GM12865 (cell line): Measurements from ENCODE around the gene KIF18B.

Experiments used
- DNase-seq: peaks from one replicate; pipeline ENCODE4 v3.0.0; 2010; ENCODE audit warnings: low read depth
- H3K4me3 ChIP-seq: 2 replicates; pipeline ENCODE4 v1.5.1; 2011; ENCODE audit warnings: mild to moderate bottlenecking, low read depth, low read length, control low read depth
- TF ChIP-seq, protein P1 (sequence below): IDR thresholded peaks from 2 replicates; pipeline ENCODE4 v1.5.1; 2011; ENCODE audit warnings: low read length, control low read depth, low read depth, inconsistent platforms; ENCODE audit not compliant: insufficient read depth; ENCODE audit errors: missing control alignments

KIF18B gene

DNA sequence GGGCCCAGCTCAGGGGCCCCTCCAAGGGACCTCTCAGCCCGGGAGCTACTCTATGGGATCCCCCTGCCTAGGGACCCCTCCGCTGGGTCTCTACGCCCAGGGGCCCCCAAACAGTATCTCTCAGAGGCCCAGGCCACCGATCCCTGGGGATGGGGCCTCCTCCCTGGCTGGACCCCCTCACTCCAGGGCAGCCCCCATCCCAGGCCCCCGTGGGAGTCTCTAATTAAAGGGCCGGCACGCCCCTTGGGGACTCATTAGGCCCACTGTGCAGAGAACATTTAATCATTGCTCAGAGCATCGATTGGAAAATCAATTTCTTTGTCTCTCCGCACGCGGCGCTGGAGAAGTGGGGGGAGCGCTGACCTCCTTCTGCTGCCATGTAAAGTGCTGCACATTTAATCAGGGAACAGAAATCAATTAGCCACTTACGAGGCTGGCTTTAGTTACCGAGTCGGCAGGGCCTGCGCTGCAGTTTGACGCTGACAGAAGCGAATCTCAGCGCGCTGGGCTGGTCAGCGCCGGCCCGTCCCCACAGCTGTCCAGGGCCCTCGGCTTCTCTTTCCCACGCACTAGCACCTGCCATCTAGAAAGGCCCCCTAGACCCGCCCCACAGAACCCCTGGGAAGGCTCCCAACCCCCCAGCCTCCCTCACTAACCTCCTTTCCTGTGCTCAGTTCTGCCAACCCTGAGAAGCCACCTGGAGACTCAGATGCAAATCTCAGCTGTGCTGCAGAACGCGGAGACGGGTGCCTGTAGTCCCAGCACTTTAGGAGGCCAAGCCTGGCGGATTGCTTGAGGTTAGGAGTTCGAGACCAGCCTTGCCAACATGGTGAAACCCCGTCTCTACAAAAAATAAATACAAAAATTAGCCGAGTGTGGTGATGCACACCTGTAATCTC lies 40.7 kb upstream of the KIF18B start:
- peak; percentile 44 for DNase-seq
- TF ChIP-seq, protein P1, sequence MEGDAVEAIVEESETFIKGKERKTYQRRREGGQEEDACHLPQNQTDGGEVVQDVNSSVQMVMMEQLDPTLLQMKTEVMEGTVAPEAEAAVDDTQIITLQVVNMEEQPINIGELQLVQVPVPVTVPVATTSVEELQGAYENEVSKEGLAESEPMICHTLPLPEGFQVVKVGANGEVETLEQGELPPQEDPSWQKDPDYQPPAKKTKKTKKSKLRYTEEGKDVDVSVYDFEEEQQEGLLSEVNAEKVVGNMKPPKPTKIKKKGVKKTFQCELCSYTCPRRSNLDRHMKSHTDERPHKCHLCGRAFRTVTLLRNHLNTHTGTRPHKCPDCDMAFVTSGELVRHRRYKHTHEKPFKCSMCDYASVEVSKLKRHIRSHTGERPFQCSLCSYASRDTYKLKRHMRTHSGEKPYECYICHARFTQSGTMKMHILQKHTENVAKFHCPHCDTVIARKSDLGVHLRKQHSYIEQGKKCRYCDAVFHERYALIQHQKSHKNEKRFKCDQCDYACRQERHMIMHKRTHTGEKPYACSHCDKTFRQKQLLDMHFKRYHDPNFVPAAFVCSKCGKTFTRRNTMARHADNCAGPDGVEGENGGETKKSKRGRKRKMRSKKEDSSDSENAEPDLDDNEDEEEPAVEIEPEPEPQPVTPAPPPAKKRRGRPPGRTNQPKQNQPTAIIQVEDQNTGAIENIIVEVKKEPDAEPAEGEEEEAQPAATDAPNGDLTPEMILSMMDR, result no peak
- H3K4me3 ChIP-seq, result no peak overlapping the region

GRCh38 chr17:44983563-44983962 lies 36.0 kb upstream of the KIF18B start:
- no peak overlapping the region for H3K4me3 ChIP-seq
- DNase-seq, result no peak
- TF ChIP-seq, protein P1, result no peak

GRCh38 chr17:44982113-44982702 lies 34.6 kb upstream of the KIF18B start:
- H3K4me3 ChIP-seq, result no peak overlapping the region
- TF ChIP-seq, protein P1, result no peak
- no peak for DNase-seq

DNA sequence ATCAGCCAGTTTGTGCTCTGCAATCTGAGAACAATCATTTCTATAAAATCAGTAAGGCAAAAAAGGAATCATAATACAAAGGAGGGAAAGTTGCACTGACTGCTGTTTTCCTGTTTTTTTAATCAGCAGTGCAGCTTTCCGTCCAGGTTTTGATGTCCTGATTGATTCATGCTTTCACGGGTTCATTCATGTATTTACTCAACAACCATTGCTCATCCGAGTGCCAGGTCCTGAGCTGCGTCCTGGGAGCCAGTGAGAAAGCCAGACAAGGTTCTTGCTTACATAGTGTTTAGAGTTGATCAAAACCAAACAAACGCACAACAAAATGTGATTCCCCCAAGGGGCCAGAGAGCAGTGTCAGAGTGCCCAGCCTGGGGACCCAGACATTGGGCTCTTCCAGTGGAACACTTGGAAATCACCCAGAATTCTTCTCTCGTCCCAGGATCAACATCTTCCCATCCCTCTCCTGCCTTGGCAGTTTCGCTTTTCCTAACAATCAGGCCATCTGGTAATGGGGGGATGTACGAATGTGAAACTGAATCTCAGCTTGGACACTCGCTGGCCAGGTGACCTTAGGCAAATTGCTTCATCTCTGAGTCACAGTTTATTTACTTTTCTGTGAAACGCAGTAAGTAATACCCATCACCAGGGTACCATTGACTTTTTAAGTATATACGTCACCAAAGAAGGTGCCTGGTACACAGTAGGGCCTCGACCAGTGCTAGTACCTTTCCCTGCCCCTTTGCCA lies 33.8 kb upstream of the KIF18B start:
- no peak for DNase-seq
- no peak overlapping the region for H3K4me3 ChIP-seq
- TF ChIP-seq, protein P1, result no peak

GRCh38 chr17:44979426-44979995 lies 31.9 kb upstream of the KIF18B start:
- H3K4me3 ChIP-seq, result no peak overlapping the region
- TF ChIP-seq, protein P1, result no peak
- no peak for DNase-seq

DNA sequence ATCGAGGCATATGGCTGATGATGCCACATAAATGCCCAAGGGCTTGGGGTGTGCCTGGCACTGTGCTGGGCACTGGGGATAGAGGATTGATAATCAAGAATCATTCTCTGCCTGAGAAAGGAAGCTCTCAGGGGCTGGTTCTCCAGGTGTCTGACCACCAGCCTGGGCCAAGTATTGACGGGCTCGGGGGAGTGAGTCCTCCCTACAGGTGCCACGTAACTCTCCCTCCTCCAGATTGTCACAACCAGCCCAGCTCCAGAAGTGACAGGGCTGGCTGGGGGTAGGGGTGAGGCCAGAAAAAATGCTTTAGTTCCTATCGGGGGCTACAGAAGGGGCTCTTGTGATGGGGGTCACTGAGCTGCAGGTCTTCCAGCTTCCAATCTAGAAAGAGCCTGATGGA lies 31.2 kb upstream of the KIF18B start:
- no peak for DNase-seq
- H3K4me3 ChIP-seq, result no peak overlapping the region
- TF ChIP-seq, protein P1, result no peak
